Esophagus squamous epithelium (tissue), 4 donors: ENCODE measurements around the gene MAP1A.

Experiments used
- POLR2A ChIP-seq, 4 donors: fragments of 450-650 bp; IDR thresholded peaks; one replicate each; pipeline ENCODE4 v1.6.1; 2017; ENCODE audit warnings: antibody characterized with exemption in 4 of 4, mild to moderate bottlenecking in 4 of 4, moderate library complexity in 3 of 4
- TF ChIP-seq, protein P1 (sequence below), 6 experiments: fragments of 450-650 bp in 4 of 6; fragments of 200-600 bp in 2 of 6; sonication (generic) in 2 of 6; IDR thresholded peaks; one replicate each; pipeline ENCODE4 v1.5.1; 2016 to 2019; ENCODE audit warnings: antibody characterized with exemption in 6 of 6, mild to moderate bottlenecking in 4 of 6, moderate library complexity in 4 of 6

DNA sequence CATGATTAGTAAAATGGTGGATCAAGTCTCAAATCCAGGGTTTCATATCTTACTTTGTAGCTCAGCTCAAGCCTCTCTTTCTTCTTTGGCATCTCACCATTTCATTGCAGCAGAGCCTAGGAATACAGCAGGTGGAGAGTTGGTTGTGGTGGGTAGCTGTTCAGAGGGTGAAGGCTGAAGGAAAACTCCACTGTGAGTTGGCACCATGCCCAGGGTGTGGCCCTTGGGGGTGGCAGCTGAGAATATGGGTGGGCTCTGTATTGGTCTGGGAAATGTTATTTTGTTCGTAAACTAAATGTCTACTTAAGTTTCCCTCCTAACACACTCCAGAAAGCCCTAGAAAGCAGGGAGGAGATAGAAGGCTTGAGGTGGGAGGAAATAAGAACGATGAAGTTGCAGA, 1.7 kb upstream of the MAP1A start:
- TF ChIP-seq, protein P1, sequence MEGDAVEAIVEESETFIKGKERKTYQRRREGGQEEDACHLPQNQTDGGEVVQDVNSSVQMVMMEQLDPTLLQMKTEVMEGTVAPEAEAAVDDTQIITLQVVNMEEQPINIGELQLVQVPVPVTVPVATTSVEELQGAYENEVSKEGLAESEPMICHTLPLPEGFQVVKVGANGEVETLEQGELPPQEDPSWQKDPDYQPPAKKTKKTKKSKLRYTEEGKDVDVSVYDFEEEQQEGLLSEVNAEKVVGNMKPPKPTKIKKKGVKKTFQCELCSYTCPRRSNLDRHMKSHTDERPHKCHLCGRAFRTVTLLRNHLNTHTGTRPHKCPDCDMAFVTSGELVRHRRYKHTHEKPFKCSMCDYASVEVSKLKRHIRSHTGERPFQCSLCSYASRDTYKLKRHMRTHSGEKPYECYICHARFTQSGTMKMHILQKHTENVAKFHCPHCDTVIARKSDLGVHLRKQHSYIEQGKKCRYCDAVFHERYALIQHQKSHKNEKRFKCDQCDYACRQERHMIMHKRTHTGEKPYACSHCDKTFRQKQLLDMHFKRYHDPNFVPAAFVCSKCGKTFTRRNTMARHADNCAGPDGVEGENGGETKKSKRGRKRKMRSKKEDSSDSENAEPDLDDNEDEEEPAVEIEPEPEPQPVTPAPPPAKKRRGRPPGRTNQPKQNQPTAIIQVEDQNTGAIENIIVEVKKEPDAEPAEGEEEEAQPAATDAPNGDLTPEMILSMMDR (IDR thresholded peaks at IDR 0.05), result no peak
- TF ChIP-seq POLR2A (IDR thresholded peaks at IDR 0.05), result no peak
